Right lobe of liver (tissue), 4 donors: ENCODE results near the gene TMEM201.

ENCODE experiments used
- CTCF ChIP-seq, 4 donors: fragments of 200-600 bp in 3 of 4; fragments of 450-650 bp in 1 of 4; IDR thresholded peaks; one replicate each; pipeline versions ENCODE4 v1.5.1 to v1.8.0; 2016 to 2022; ENCODE audit warnings: antibody characterized with exemption in 4 of 4, mild to moderate bottlenecking in 2 of 4
- POLR2A ChIP-seq: fragments of 450-650 bp; IDR thresholded peaks from one replicate; pipeline ENCODE4 v1.6.1; 2017; ENCODE audit warnings: antibody characterized with exemption, mild to moderate bottlenecking
- donor health status: DM: no; HTN: no; CAD: no.
- donor health status: DM: no; HTN: no; CAD: no.
- donor health status: DM: no; HTN: yes; CAD: no.

GRCh38 chr1:9615316-9616063 is 26.8 kb downstream of the TMEM201 start:
- TF ChIP-seq CTCF (IDR thresholded peaks at IDR 0.05) = peak; percentile 40 to 75 (median 72)
- no peak for TF ChIP-seq POLR2A
